Prostate gland (tissue), 2 donors: Measurements from ENCODE around the gene TMEM179B.

Source experiments
- CTCF ChIP-seq, 4 experiments: fragments of 200-600 bp in 2 of 4; fragments of 450-650 bp in 2 of 4; sonication (generic) in 2 of 4; IDR thresholded peaks; 1 replicate in 3 of 4; 2 replicates in 1 of 4; pipeline ENCODE4 v1.5.1; 2016 to 2019; ENCODE audit warnings: antibody characterized with exemption in 4 of 4, mild to moderate bottlenecking in 2 of 4, moderate library complexity in 2 of 4
- POLR2A ChIP-seq: fragments of 450-650 bp; IDR thresholded peaks from one replicate; pipeline ENCODE4 v1.6.1; 2016; ENCODE audit warnings: antibody characterized with exemption, mild to moderate bottlenecking
- POLR2AphosphoS5 ChIP-seq: sonication (generic); formaldehyde crosslinking; IDR thresholded peaks from one replicate; pipeline ENCODE4 v1.6.1; 2017; ENCODE audit warnings: antibody characterized with exemption

- TF ChIP-seq CTCF (IDR thresholded peaks at IDR 0.05) = no peak
- TF ChIP-seq POLR2AphosphoS5 = no peak
- no peak for TF ChIP-seq POLR2A
Observed at GRCh38 chr11:62789576-62789975, 2.4 kb downstream of the TMEM179B start.
